ENCODE measurements around the gene STRA8.
A peak's percentile ranks its signal among the peaks of the same experiment; 100 is the strongest.

The STRA8 gene

DNA sequence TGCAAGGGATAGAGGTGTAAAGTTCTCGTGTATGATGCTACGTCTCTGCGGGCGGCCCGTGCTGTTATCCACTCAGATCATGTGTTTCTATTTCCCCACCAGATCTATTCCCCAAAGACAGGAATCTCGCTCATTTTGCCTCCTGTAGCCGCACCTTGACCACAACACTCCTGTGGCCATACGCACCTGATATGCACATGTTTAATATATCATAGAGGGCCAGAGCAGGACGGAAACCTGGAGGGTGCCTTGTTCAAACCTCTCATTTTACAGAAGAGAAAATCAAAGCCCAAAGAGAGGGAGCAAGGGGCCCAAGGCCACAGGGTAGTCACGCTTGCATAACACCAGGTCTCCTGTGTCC, 37.6 kb downstream of the STRA8 start:
- DNase-seq, result no peak

DNA sequence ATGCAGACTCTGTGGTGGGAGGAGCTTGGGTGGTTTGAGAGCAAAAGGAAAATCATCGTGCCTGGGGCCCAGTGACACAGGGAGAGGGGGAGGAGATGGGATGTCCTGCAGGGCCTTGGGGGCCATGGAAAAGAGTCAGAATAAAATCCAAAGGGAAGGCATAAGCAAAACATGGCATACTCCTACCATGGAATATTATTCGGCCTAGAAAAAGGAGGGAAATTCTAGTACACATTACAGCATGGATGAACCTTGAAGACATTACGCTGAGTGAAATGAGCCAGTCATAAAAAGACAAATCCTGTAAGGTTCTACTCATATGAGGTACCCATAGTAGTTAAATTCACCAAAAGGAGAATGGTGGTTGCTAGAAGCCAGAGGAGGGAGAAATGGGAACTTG, 38.7 kb downstream of the STRA8 start:
- DNase-seq, result no peak

DNA sequence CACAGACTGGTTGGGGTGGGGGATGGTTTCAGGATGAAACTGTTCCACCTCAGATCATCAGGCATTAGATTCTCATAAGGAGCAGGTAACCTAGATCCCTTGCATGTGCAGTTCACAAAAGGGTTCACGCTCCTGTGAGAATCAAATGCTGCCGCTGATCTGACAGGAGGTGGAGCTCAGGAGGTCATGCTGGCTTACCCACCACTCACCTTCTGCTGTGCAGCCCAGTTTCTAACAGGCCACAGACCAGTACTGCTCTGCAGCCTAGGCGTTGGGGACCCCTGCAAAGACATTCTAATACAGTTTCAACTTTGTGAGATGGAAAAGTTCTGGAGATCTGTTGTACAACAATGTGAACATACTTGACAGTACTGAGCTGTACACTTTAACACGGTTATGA, 39.9 kb downstream of the STRA8 start:
- DNase-seq, result no peak

DNA sequence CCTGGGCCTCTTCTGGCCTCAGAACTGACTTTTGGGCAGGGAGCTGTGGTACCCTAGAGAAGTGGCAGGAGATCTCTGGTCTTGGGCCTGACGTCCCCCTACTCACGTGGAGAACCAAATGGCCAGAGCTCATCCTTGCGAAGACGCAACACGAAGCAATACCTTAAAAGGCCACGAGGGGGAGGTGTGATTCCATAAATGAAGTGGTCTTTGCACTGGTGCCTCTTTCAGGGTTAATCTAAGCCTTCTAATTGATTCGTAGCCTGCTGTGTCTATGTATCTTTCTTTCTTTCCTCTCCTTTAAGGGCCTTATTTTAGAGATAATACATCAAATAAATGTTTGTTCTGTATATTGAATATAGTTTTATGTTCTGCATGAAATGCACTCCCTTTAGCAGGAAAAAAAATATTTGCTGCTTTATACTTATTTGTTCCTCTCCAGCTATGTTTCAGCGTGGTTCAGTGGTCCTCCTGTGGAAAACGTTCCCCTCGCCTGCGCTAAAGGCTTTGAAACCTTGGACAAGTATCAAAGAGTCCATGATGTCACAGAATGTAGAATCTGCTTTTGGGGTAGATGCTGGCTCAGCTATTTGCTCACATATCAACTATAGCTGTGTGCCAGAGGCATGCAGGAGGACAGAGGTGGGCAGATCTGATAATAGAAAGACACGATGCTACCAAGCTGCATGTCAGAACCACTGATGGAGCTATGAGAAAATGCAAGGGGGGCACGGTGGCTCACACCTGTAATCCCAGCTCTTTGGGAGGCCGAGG, 41.0 kb downstream of the STRA8 start:
- peak; percentile 90 for DNase-seq

DNA sequence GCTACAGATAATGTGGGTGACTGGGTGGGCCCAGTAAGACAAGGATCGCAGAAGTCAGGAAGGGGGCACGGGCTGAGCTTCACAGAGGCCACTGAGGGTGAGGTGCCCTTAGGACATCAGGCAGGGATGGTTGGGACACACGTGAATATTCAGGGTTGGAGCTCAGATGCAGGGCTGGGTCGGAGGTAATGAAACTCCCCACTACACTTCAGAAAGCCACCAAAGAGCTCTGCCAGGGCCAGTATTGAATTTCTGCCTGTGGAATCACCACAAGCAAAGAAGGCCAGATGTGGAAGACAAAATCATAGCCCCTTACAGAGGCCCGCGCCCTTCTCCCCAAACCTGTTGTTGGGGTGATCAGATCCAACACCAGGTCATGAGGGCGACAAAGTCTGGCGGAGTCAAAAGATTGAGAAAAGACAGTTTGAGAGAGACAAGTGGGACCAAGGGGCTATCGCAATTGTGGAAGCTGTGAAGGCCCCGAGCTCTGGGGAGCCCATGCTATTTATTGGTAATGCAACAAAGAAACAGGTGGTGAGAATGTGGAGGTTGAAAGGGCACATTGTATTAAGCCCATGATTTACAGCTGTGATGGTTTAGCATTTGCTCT, 42.4 kb downstream of the STRA8 start:
- DNase-seq, result no peak

DNA sequence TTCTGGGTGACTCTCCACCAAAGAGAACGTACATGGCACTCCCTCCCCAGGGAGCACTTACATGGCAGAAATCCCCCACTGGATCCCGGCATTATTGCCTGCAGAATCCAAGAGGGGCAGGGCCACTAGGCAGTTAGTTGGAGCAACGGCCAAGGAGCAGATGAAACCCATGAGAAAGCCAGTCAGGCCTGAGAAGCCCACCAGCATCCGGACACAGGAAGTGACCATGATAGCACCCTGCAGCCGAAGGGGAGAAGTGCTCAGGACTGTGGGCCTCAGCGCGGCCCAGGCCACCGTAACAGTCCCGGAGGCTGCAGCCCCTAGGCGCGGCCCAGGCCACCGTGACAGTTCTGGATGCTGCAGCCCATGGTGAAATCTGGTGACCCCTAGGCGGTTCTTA, 43.5 kb downstream of the STRA8 start:
- no peak for DNase-seq

DNA sequence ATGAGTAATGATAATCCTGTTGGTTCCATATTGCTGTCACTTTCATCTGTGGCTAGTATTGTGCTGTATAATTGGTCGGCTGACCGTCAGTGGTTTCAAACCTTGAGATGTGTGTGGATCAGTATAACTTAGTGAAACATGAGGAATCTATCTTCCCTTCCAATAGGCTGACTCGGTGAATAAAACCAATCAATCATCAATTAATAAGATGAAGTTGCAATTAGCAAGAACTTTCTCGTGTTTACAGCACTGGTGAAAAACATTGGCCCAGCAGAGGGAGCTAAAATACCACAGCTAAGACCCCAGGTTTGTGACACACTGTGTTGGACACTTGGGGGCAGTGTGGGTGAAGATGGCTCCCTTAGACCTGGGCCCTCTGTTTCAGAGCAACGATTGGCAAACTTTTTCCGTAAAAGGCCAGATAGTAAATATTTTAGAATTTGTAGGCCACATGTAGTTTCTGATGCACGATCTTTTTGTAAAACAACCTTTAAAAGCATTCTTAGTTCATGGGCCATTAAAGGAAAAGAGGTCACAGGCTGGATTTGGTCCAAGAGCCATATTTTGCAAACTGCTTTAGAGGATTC, 47.8 kb downstream of the STRA8 start:
- DNase-seq, result peak; percentile 95

DNA sequence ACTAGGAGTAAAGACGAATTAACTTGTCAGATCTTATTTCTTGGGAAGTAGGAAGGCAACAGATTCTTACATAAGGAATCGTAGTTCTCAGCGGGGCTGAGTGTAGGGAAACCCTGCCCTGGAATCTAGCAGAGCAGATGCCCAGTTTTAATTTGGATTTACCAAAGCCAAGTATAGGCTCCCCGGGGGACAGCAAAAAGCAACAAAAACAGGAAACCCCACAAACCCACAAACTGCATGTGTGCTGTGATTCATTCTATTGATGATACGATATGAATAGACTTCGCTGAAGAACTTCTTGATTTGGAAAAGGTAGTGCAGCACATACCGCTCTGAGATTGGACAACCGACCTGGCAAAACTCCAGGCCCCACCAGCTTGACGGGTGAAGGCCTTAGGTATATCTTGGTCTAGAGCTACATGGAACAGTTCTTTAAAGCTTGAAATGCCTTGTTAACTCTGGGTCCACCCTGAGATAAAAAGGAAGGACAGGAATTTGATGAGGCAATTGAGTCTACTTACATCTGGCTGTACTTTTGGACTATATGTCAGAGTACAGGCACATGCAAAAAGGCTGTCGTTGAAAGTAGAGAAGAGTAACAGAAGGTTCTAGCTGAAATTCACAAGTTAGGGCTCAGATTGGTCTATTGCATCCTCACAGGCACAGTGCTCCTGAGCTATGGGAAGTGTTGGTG, 49.1 kb downstream of the STRA8 start:
- DNase-seq, result peak; percentile 76

DNA sequence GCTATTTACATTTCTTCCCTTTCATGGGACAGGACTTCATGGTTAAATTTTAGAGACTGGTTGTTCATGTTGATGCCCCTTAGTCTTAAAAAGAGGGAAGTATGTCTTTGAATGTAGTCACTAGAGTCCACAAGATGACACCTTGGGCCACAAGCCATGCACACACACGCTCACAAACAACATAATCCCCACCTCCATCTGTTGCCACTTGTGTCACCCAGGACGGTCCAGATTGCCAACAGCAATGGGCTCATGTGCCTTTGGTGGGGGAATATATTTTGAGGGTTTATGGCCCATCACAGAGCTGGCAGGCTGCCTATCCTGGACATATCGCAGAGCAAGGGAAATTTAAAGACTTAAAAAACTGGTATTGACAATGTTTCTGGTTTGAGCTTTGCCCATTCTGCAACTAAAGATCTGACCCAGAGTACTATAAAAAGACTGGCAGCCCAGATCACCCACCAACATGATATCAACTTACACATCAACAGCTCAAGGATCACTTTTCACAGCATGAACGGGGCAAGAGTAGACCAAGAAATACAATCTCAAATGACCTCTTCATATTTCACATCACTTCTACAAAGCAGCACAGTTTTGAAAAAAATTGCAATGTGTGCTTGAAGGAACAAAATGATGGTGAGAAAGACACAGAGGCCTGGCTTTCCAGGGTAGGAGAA, 50.5 kb downstream of the STRA8 start:
- peak; percentile 84 for DNase-seq

DNA sequence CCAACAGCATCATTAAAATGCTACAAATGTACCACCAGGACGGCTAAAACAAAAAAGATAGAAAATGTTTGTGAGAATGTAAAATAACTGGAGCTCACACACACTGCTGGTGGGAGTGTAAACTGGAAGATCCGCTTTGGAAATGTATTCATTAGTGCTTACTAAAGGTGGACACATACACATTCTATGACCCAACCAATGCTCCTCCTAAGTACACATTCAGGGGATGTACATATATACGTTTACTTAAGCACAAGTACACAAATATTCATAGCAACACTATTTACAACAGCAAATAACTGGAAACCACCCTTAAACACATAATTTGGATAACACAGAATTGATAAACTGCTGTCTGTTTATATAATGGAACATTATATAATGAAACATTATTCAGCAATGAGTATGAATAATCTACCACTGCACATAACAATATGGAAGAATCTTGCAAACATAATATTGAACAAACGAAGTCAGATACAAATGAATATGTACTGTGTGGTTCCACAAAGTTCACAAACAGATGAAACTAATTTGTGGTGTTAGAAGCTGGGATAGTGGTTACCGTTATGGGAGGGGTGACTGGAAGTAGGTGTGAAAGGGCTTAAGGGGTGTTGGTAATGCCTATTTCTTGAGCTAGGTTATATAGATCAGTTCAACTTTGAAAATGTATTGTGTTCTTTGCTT, 52.1 kb downstream of the STRA8 start:
- no peak for DNase-seq

DNA sequence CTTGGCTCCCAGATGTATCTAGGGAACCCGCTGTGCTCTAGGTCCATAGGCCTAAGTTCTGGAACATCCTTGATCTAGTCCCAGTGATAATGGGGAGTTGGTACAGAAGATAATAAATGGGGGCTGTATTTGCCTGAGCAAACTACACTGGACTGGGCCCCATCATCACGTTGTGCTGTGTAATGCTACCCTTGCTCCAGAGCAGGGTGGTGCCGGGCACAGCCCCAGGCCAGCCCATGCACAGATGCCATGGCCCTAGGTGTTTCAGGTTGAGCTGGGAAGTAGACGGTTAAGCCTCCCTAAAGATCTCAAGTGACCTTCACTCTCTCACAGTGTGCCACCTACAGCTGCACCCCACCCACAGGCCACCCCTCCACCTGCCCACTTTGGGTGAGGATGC, 53.2 kb downstream of the STRA8 start:
- DNase-seq, result no peak

DNA sequence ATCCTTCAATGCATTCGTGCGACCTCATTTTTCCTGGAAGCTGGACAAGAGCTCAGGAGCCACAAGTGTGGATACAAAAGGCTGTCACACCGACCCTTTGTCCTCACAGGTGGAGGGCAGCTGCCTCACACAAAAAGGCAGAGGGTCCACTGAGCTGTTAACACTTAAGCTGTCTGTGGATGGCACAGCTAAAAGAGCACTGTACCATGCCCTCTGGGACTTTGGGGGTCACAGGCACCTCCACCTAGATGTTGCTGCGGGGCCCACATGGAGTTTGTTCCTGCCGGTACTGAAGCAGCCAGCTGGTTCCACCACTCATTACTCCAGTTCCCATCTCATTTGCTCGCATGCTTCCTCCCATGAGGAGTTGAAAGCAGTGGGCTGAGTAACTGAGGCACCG, 57.0 kb downstream of the STRA8 start:
- no peak for DNase-seq

DNA sequence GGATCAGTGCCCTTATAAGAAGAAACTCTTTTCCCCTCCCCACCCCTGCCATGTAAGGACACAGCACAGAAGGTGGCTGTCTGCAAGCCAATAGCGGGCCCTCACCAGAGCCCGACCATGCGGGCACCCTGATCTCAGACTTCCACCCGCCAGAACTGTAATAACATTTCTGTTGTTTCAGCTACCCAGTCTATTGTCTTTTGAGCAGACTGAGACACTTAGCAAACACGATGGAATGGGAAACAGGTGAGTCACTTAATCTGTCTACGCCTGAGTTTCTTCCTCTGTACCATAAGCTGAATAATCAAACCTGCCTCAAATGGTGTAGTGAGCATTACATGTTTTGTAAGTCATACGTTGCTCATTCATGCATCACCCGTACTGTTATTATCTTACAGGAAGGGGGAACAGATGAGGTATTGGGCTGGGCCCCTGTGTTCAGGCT, 58.2 kb downstream of the STRA8 start:
- DNase-seq, result no peak

DNA sequence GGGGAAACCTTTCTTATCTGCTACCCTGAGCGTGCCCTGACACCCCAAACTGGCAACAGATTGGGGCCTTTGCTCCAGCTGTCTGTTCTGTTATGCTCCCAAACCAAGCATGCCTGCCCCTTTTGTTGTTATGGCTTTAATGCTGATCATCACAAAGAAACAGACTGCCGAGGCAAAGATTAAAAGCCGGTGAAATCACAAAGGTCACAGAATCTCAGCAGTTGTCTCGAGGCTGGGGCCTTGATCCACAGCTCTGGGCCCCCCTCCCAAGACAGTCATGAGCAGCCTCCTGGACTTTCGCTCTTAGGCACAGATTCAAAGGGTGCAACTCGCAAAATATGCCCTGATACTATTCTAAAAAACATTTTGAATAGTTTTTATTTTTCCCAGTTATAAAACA, 65.6 kb downstream of the STRA8 start:
- DNase-seq, result no peak

DNA sequence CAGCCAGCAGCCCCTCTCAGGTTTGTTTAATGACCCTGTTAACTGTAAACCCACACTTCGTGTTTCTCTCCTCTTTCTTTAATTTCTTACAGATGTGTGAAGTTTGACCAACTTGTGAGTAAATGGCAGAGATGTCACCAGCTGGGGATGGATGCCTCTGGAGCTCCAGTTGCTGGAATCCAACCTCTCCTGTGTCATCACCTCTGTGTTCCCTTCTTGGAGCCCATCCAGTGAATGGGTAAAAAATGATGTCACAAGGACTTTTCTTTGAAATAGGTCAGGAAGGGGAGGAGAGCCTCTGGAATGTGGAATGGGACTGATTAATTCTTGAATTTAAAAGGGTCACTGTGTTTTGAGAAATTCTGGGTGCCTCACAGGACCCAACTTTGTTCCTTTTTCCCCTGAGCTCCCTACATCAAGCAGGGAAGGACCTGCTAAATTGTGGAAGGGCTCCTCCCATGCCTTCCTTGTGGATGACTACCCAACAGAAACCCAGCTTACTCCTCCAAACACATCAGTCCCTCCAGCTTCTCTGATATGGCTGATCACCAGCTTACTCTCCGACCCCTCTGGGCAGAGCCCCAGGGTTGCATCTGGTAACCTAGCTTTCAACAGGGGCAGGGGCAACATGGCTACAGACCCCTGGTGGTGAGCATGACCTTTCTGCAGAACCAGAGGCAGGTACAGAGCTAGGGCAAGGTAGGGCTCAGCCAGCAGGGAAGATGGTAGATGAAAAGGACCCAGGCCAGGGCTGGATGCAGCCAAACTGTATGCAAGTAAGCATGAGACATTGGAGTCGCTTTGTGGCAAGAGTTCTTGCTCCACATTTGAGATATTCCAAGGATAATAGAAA, 67.5 kb downstream of the STRA8 start:
- no peak for DNase-seq

All from NCI-H82 (cell line).